ENCODE results near the gene TMEM18.

- no peak for TF ChIP-seq CTCF (conservative IDR thresholded peaks at IDR 0.05 in 1 of 2, IDR thresholded peaks at IDR 0.05 in 1 of 2; ENCODE audit: extremely low read depth in 1 of 2, insufficient read depth in 1 of 2, low read depth in 1 of 2, low read length in 2 of 2)
- TF ChIP-seq EZH2 (IDR thresholded peaks at IDR 0.05; ENCODE audit: borderline replicate concordance, low read length): no peak
Observed at GRCh38 chr2:674321-674985, 2.8 kb downstream of the TMEM18 start.

Data from mammary epithelial cell (primary cell).